Measurements from ENCODE around the gene PRKN.

DNA sequence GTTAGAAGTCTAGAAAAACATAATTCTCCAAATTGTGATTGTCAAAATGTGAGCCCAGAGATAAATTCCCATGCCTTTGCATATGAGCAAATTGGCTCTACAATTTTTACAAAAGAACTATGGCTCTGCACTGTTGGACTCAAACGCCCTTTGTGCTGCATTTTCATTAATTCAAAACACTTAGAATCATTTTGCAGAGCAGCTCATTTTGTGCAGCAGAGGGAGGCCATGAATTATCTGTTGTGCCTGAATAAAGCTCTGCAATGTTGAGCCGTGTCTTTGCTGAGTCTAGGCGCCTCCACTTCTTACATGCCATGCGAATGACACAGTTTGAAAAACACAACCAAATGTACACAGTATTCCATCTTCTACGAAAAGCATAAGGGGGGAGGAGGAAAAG is 230.2 kb downstream of the PRKN start:
- TF ChIP-seq, protein P1, sequence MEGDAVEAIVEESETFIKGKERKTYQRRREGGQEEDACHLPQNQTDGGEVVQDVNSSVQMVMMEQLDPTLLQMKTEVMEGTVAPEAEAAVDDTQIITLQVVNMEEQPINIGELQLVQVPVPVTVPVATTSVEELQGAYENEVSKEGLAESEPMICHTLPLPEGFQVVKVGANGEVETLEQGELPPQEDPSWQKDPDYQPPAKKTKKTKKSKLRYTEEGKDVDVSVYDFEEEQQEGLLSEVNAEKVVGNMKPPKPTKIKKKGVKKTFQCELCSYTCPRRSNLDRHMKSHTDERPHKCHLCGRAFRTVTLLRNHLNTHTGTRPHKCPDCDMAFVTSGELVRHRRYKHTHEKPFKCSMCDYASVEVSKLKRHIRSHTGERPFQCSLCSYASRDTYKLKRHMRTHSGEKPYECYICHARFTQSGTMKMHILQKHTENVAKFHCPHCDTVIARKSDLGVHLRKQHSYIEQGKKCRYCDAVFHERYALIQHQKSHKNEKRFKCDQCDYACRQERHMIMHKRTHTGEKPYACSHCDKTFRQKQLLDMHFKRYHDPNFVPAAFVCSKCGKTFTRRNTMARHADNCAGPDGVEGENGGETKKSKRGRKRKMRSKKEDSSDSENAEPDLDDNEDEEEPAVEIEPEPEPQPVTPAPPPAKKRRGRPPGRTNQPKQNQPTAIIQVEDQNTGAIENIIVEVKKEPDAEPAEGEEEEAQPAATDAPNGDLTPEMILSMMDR (IDR thresholded peaks at IDR 0.05 in 8 of 11, conservative IDR thresholded peaks at IDR 0.05 in 3 of 11), result no peak
- no peak for TF ChIP-seq POLR2A (IDR thresholded peaks at IDR 0.05)
